ENCODE measurements around the gene ZNF497. TPM values are rescaled to one million over a fixed set of nuclear protein-coding genes. Genes with fewer than 3 reads are reported as not detected.
"Not testable (repeated sequence)": the region's sequence is repeated elsewhere in the genome, so short reads cannot be mapped to it uniquely, and the experiment has no call there.

Gene ZNF497
- total and polyA plus RNA-seq, 2 donors: 0.73 to 2.1 TPM

- WGBS: 84% methylated on average over 23 of the region's 23 CpGs
- Histone ChIP-seq H3K4me3 (ENCODE audit: low read depth, low read length) (no peak overlapping the region), H3K27ac (ENCODE audit: low read depth) (no peak overlapping the region), H3K4me1 (ENCODE audit: insufficient read depth) (no peaks in the 10 kb centered on the region), H3K36me3 (ENCODE audit: insufficient read depth) (no peaks in the 10 kb centered on the region)
- no peak for DNase-seq (ENCODE audit: extremely low spot score)
Observed at GRCh38 chr19:58351990-58352755, 10.4 kb downstream of the ZNF497 start.

- no peaks in the 10 kb centered on the region for H3K36me3 ChIP-seq (ENCODE audit: insufficient read depth)
- no peak overlapping the region for H3K4me3 ChIP-seq (ENCODE audit: low read depth, low read length)
- DNase-seq (ENCODE audit: extremely low spot score): no peak
- H3K27ac ChIP-seq (ENCODE audit: low read depth): no peak overlapping the region
- 86% methylated on average over 9 of the region's 9 CpGs for WGBS
- H3K4me1 ChIP-seq (ENCODE audit: insufficient read depth): no peaks in the 10 kb centered on the region
Observed at GRCh38 chr19:58351558-58351878, 11.0 kb downstream of the ZNF497 start.

DNA sequence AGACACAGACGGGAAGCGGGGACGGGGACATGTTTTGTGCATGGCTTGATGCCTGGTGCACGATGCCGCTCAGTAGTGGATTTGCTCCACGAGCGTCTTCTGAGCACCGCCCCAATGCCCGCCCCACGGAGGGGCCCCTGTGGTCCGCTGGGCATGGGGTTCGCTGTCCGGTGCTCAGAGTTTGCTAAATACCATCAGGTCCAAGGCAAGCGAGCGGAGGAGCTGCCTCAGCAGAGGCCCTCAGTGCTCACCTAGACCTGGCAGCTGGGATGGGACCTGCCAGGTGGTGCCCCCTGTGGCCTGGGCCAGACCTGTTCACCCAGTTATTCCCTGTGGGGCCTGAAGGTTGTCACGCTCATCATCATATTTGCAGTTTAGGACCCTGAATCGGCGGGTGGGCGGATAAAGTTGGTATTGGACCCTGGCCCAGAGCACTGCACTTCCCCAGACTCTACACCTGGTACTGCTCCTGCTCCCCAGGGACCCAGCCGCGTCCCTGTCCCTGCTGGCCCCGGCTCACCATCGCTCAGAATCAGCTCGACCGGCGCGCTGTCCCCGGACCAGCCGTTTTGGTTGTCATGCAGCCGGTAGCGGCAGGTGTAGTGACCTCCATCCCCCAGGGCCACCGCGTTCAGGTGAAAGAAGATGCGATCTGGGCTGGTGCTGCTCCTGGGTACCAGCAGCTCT is 11.5 kb downstream of the ZNF497 start:
- WGBS: 60% methylated on average over 34 of the region's 34 CpGs
- DNase-seq (ENCODE audit: extremely low spot score): no peak
- H3K4me3 ChIP-seq (ENCODE audit: low read depth, low read length): no peak overlapping the region
- H3K4me1 ChIP-seq (ENCODE audit: insufficient read depth): no peaks in the 10 kb centered on the region
- no peaks in the 10 kb centered on the region for H3K36me3 ChIP-seq (ENCODE audit: insufficient read depth)
- no peak overlapping the region for H3K27ac ChIP-seq (ENCODE audit: low read depth)

- DNase-seq (ENCODE audit: extremely low spot score): no peak
- Histone ChIP-seq H3K4me1 (ENCODE audit: insufficient read depth) (no peaks in the 10 kb centered on the region), H3K4me3 (ENCODE audit: low read depth, low read length) (no peak overlapping the region), H3K27ac (ENCODE audit: low read depth) (no peak overlapping the region), H3K36me3 (ENCODE audit: insufficient read depth) (no peaks in the 10 kb centered on the region)
- WGBS: 14% methylated on average over 84 of the region's 84 CpGs
Observed at GRCh38 chr19:58350001-58350861, 12.3 kb downstream of the ZNF497 start.

DNA sequence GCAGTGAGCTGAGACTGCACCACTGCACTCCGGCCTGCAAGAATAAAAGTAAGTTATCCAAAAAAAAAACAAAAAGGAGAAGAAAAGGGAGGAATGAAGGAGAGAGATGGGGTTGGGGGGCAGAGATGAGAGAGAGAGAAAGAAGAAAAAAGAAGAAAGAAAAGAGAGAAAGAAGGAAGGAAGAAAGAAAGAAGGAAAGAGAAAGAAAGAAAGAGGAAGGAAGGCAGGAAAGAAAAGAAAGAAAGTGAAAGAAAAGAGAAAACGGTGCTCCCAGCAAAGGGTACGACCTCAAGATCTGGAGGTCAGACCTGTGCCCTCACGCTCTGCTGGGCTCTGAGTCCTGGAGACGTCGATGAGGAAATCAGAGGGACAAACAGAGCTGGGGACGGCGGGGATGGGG is 13.0 kb downstream of the ZNF497 start:
- no peaks in the 10 kb centered on the region for H3K4me1 ChIP-seq (ENCODE audit: insufficient read depth)
- no peak overlapping the region for H3K4me3 ChIP-seq (ENCODE audit: low read depth, low read length)
- no peak for DNase-seq (ENCODE audit: extremely low spot score)
- no peak overlapping the region for H3K27ac ChIP-seq (ENCODE audit: low read depth)
- WGBS: 32% methylated on average over 8 of the region's 8 CpGs
- no peaks in the 10 kb centered on the region for H3K36me3 ChIP-seq (ENCODE audit: insufficient read depth)

DNA sequence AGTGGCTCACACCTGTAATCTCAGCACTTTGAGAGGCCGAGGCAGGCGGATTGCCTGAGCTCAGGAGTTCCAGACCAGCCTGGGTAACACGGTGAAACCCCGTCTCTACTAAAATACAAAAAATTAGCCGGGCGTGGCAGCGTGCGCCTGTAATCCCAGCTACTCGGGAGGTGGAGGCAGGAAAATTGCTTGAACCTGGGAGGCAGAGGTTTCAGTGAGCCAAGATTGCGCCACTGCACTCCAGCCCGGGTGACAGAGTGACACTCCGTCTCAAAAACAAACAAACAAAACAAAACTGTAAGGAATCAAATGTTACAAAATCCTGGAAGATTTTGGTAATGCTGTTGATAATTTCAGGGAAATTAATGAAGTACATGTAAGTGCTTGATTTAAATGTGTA is 14.5 kb downstream of the ZNF497 start:
- not testable (repeated sequence) for DNase-seq (ENCODE audit: extremely low spot score); H3K36me3 ChIP-seq (ENCODE audit: insufficient read depth); H3K4me1 ChIP-seq (ENCODE audit: insufficient read depth); H3K27ac ChIP-seq (ENCODE audit: low read depth)
- H3K4me3 ChIP-seq (ENCODE audit: low read depth, low read length): peak overlapping the region; percentile 23
- 27% methylated on average over 12 of the region's 12 CpGs for WGBS

- 1% methylated on average over 82 of the region's 82 CpGs for WGBS
- no peak for DNase-seq (ENCODE audit: extremely low spot score)
Observed at GRCh38 chr19:58346961-58347929, 15.3 kb downstream of the ZNF497 start.

DNA sequence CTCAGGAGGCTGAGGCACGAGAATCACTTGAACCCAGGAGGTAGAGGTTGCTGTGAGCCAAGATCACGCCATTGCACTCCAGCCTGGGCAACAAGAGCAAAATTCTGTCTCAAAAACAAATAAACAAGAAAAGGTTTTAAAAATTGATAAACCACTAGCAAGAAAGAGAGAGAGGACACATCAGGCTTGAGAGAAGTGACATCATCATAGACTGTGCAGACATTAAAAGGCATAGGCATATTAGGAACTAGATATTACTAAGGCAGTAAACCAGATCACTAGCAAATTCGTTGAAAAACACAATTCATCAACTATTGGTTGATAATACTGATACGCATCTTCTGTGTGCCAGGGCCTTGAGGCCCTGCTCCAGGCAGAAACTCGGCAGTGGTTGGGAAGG is 17.0 kb downstream of the ZNF497 start:
- Histone ChIP-seq H3K4me3 (ENCODE audit: low read depth, low read length) (no peak overlapping the region), H3K27ac (ENCODE audit: low read depth) (no peak overlapping the region), H3K36me3 (ENCODE audit: insufficient read depth) (peaks cover 2% of the 10 kb centered on the region), H3K4me1 (ENCODE audit: insufficient read depth) (no peaks in the 10 kb centered on the region)
- WGBS: 69% methylated on average over 5 of the region's 5 CpGs
- no peak for DNase-seq (ENCODE audit: extremely low spot score)

More at GRCh38 chr19:58346961-58347929, 15.3 kb downstream of the ZNF497 start:
- H3K27ac ChIP-seq (ENCODE audit: low read depth): no peak overlapping the region
- no peaks in the 10 kb centered on the region for H3K4me1 ChIP-seq (ENCODE audit: insufficient read depth)
- peak overlapping the region; percentile 23 for H3K4me3 ChIP-seq (ENCODE audit: low read depth, low read length)
- H3K36me3 ChIP-seq (ENCODE audit: insufficient read depth): no peaks in the 10 kb centered on the region

- no peak overlapping the region for H3K27ac ChIP-seq (ENCODE audit: low read depth)
- peaks cover 2% of the 10 kb centered on the region for H3K36me3 ChIP-seq (ENCODE audit: insufficient read depth)
- no peak overlapping the region for H3K4me3 ChIP-seq (ENCODE audit: low read depth, low read length)
- no peak for DNase-seq (ENCODE audit: extremely low spot score)
- 78% methylated on average over 30 of the region's 30 CpGs for WGBS
- H3K4me1 ChIP-seq (ENCODE audit: insufficient read depth): no peaks in the 10 kb centered on the region
Observed at GRCh38 chr19:58338825-58339558, 23.6 kb downstream of the ZNF497 start.

DNA sequence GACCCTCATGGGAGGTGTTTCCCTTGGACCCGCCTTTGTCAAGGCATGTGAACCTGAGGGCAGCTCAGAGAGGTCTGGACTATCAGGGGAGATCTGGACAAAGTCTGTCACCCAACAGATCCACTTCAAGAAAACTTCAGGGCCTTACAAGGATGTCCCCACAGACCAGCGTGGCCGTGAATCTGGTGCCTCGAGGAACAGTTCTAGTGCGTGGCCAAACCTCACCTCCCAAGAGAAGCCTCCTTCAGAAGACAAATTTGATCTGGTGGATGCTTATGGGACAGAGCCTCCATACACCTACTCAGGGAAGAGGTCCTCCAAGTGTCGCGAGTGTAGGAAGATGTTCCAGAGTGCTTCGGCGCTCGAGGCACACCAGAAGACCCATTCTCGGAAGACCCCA is 24.2 kb downstream of the ZNF497 start:
- 97% methylated on average over 11 of the region's 11 CpGs for WGBS
- Histone ChIP-seq H3K4me1 (ENCODE audit: insufficient read depth) (no peaks in the 10 kb centered on the region), H3K4me3 (ENCODE audit: low read depth, low read length) (no peak overlapping the region), H3K27ac (ENCODE audit: low read depth) (no peak overlapping the region), H3K36me3 (ENCODE audit: insufficient read depth) (peaks cover 2% of the 10 kb centered on the region)
- DNase-seq (ENCODE audit: extremely low spot score): no peak

GRCh38 chr19:58336820-58337219 is 25.7 kb downstream of the ZNF497 start:
- Histone ChIP-seq H3K36me3 (ENCODE audit: insufficient read depth) (peaks cover 2% of the 10 kb centered on the region), H3K4me1 (ENCODE audit: insufficient read depth) (no peaks in the 10 kb centered on the region), H3K27ac (ENCODE audit: low read depth) (no peak overlapping the region), H3K4me3 (ENCODE audit: low read depth, low read length) (no peak overlapping the region)
- WGBS: 98% methylated on average over 4 of the region's 4 CpGs
- DNase-seq (ENCODE audit: extremely low spot score): no peak

DNA sequence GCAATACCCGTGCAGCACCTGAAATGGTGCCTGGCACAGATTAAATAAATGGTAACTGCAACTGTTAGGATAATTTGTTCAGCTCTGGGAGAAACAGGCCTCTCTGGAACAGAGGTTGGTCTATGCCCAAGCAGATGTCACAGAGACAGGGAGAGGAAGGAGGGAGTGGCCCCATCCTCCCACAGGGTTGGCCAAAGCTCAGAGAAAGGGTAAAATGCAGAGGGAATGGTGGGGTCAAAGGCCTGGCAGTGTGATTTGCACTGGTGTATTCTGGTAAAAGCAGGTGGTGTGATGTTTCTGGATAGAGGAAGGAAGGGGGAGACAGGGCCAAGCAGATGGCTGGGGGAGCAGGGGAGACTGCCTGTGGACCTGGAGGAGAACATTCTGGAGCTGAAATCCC is 26.3 kb downstream of the ZNF497 start:
- no peak overlapping the region for H3K27ac ChIP-seq (ENCODE audit: low read depth)
- no peak for DNase-seq (ENCODE audit: extremely low spot score)
- no peak overlapping the region for H3K4me3 ChIP-seq (ENCODE audit: low read depth, low read length)
- H3K36me3 ChIP-seq (ENCODE audit: insufficient read depth): peaks cover 2% of the 10 kb centered on the region
- no peaks in the 10 kb centered on the region for H3K4me1 ChIP-seq (ENCODE audit: insufficient read depth)
- 97% methylated on average over 1 of the region's 1 CpG for WGBS
